ENCODE results near the gene CD28. TPM values are rescaled to one million over a fixed set of nuclear protein-coding genes. Genes with fewer than 3 reads are reported as not detected.

CD28 gene
- 100 to 1,000 TPM; 279 to 285 TPM for total RNA-seq

DNA sequence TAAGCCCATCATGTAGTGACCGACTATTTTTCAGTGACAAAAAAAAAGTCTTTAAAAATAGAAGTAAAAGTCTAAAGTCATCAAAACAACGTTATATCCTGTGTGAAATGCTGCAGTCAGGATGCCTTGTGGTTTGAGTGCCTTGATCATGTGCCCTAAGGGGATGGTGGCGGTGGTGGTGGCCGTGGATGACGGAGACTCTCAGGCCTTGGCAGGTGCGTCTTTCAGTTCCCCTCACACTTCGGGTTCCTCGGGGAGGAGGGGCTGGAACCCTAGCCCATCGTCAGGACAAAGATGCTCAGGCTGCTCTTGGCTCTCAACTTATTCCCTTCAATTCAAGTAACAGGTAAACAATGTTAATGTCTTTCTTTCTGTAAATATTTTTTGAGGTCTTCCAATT lies at the start of gene CD28:
CD28 (plus strand) TSS at position 237 of the 400 bp plus-strand sequence; CDS start at position 295, 58 bp downstream.
- Mint-ChIP-seq H3K4me1 (ENCODE audit: low read depth) (peaks cover 49% of the 10 kb centered on the region), H3K9me3 (peaks cover 15% of the 10 kb centered on the region), H3K4me3 (peak within 1 kb of the TSS; percentile 86), H3K36me3 (peaks cover 61% of the 10 kb centered on the region), H3K27ac (peak within 1 kb of the TSS; percentile 99), H3K27me3 (no peaks in the 10 kb centered on the region)
- intact Hi-C loops (cut with micrococcal nuclease): loop anchor here (1.0 to 5.0 kb wide), 3 partner anchors 12 to 224 kb away; partner anchors contain the start of gene RAPH1
- ChIA-PET POLR2A (interaction anchor here (0.7 to 11.1 kb wide), 27 partner anchors 9 to 237 kb away, joined by 3 to 196 read pairs (median 7); partner anchors contain the start of genes CTLA4 and ICOS), CTCF (interaction anchor here (0.7 to 3.0 kb wide), 8 partner anchors 9 to 109 kb away, joined by 3 to 16 read pairs (median 4); no protein-coding TSS in a partner anchor)
- peak; percentile 97 for DNase-seq

GRCh38 chr2:203659331-203660049 lies 46.9 kb upstream of the CD28 start:
- POLR2A ChIA-PET: no interaction called here
- Mint-ChIP-seq H3K4me1 (ENCODE audit: low read depth) (peaks cover 22% of the 10 kb centered on the region), H3K36me3 (no peaks in the 10 kb centered on the region), H3K27me3 (no peaks in the 10 kb centered on the region), H3K4me3 (no peak overlapping the region), H3K9me3 (no peaks in the 10 kb centered on the region), H3K27ac (no peak overlapping the region)
- DNase-seq: no peak
- intact Hi-C loops (cut with micrococcal nuclease): no loop called here
- CTCF ChIA-PET: no interaction called here

- no peaks in the 10 kb centered on the region for H3K9me3 Mint-ChIP-seq
- peaks cover 16% of the 10 kb centered on the region for H3K4me1 Mint-ChIP-seq (ENCODE audit: low read depth)
- H3K4me3 Mint-ChIP-seq: no peak overlapping the region
- ChIA-PET CTCF (no interaction called here), POLR2A (no interaction called here)
- no peak for DNase-seq
- H3K36me3 Mint-ChIP-seq: no peaks in the 10 kb centered on the region
- H3K27me3 Mint-ChIP-seq: no peaks in the 10 kb centered on the region
- no peak overlapping the region for H3K27ac Mint-ChIP-seq
- intact Hi-C loops (cut with micrococcal nuclease): no loop called here
These were observed 46.0 kb upstream of the CD28 start for GRCh38 chr2:203660465-203660864.

- Mint-ChIP-seq H3K9me3 (no peaks in the 10 kb centered on the region), H3K4me3 (no peak overlapping the region), H3K27me3 (no peaks in the 10 kb centered on the region), H3K36me3 (no peaks in the 10 kb centered on the region), H3K27ac (no peak overlapping the region), H3K4me1 (ENCODE audit: low read depth) (peaks cover 13% of the 10 kb centered on the region)
- intact Hi-C loops (cut with micrococcal nuclease): no loop called here
- CTCF ChIA-PET: no interaction called here
- POLR2A ChIA-PET: no interaction called here
- DNase-seq: no peak
These were observed 45.0 kb upstream of the CD28 start for GRCh38 chr2:203661279-203661908.

- H3K27ac Mint-ChIP-seq: no peak overlapping the region
These were observed 44.0 kb upstream of the CD28 start for GRCh38 chr2:203662487-203662886.

GRCh38 chr2:203662951-203663350 lies 43.5 kb upstream of the CD28 start:
- Mint-ChIP-seq H3K9me3 (no peaks in the 10 kb centered on the region), H3K27ac (no peak overlapping the region), H3K4me1 (ENCODE audit: low read depth) (peaks cover 8% of the 10 kb centered on the region), H3K4me3 (no peak overlapping the region), H3K36me3 (no peaks in the 10 kb centered on the region), H3K27me3 (no peaks in the 10 kb centered on the region)
- no peak for DNase-seq
- intact Hi-C loops (cut with micrococcal nuclease): no loop called here
- CTCF ChIA-PET: interaction anchor here (0.5 kb wide), 1 partner anchor 1052 kb away, joined by 7 read pairs; no protein-coding TSS in a partner anchor
- POLR2A ChIA-PET: no interaction called here

More at GRCh38 chr2:203662487-203662886, 44.0 kb upstream of the CD28 start:
- no peaks in the 10 kb centered on the region for H3K9me3 Mint-ChIP-seq
- no peak overlapping the region for H3K4me3 Mint-ChIP-seq
- intact Hi-C loops (cut with micrococcal nuclease): no loop called here
- no peaks in the 10 kb centered on the region for H3K36me3 Mint-ChIP-seq
- CTCF ChIA-PET: interaction anchor here (0.8 kb wide), 1 partner anchor 42 kb away, joined by 3 read pairs; no protein-coding TSS in a partner anchor
- POLR2A ChIA-PET: no interaction called here
- no peaks in the 10 kb centered on the region for H3K27me3 Mint-ChIP-seq
- no peak for DNase-seq
- H3K4me1 Mint-ChIP-seq (ENCODE audit: low read depth): peaks cover 8% of the 10 kb centered on the region

DNA sequence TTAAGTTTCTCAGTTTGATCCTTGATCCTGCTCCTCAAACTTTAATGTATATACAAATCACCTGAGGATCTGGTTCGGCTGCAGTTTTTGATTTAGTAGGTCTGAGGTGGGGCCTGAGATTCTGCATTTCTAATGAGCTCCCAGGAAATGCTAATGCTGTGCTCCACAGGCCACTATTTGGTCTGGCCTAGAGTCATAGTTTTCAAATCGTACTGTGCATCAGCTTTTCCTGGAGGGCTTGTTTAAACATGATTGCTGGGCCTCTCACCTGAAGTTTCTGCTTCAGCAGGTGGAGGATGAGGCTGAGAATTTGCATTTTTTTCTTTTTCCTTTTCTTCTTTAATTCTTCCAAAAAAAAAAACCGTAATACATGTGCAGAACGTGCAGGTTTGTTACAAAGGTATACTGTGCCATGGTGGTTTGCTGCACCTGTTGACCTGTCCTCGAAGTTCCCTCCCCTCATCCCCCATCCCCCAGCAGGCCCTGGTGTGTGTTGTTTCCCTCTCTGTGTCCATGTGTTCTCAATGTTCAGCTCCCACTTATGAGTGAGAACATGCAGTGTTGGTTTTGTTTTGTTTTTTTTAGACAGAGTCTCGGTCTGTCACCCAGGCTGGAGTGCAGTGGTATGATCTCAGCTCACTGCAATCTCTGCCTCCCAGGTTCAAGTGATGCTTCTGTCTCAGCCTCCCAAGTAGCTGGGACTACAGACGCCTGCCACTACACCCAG lies 42.2 kb upstream of the CD28 start:
- DNase-seq: no peak
- H3K4me3 Mint-ChIP-seq: no peak overlapping the region
- H3K9me3 Mint-ChIP-seq: no peaks in the 10 kb centered on the region
- intact Hi-C loops (cut with micrococcal nuclease): no loop called here
- peaks cover 8% of the 10 kb centered on the region for H3K4me1 Mint-ChIP-seq (ENCODE audit: low read depth)
- no peaks in the 10 kb centered on the region for H3K36me3 Mint-ChIP-seq
- no peaks in the 10 kb centered on the region for H3K27me3 Mint-ChIP-seq
- ChIA-PET CTCF (no interaction called here), POLR2A (no interaction called here)
- H3K27ac Mint-ChIP-seq: no peak overlapping the region

- H3K27ac Mint-ChIP-seq: no peak overlapping the region
- CTCF ChIA-PET: no interaction called here
These were observed 38.6 kb upstream of the CD28 start for GRCh38 chr2:203667838-203668237.

DNA sequence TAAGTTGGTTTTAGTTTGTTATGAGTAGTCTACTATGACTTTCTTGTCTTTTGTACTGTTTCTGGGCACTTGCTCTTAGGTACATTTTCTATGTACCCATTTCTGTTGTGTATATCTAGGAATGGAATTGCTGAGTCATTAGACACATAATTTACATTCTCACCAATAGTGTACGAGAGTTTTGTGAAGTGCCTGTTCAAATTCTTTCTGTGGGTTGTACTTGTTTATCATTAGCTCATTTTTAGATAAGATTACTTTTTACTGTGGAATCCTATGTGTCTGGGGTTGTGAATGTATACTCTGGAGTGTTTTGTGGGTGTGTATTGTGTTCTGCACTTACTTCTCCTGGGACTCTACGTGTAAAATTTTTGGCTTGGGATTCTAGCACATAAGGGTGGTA lies 36.6 kb upstream of the CD28 start:
- intact Hi-C loops (cut with micrococcal nuclease): no loop called here
- DNase-seq: no peak

More at GRCh38 chr2:203667838-203668237, 38.6 kb upstream of the CD28 start:
- no peaks in the 10 kb centered on the region for H3K9me3 Mint-ChIP-seq
- POLR2A ChIA-PET: no interaction called here
- no peak overlapping the region for H3K4me3 Mint-ChIP-seq
- H3K27me3 Mint-ChIP-seq: no peaks in the 10 kb centered on the region
- peaks cover 6% of the 10 kb centered on the region for H3K4me1 Mint-ChIP-seq (ENCODE audit: low read depth)
- H3K36me3 Mint-ChIP-seq: no peaks in the 10 kb centered on the region
- intact Hi-C loops (cut with micrococcal nuclease): no loop called here
- no peak for DNase-seq

DNA sequence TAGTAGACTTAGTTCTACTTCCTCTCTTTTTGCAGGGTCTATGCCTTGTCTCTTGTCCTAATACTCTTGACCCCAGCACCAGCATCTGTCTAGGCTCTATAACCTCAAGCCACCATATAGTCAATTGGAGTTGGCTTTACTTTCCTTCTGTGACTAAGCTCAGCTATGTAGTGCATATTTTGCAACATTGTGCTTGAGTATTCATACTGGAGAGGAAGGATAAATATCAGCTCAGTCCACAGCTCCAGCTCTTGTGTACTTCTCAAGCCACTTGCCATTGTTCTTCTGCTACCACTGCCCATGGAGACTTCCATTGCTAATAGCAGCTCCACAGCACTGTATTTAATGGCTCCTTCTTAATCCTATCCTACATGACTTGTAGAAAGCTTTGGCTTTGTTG lies 35.5 kb upstream of the CD28 start:
- H3K4me3 Mint-ChIP-seq: no peak overlapping the region
- intact Hi-C loops (cut with micrococcal nuclease): no loop called here
- POLR2A ChIA-PET: interaction anchor here (0.5 kb wide), 1 partner anchor 175 kb away, joined by 4 read pairs; no protein-coding TSS in a partner anchor
- CTCF ChIA-PET: no interaction called here
- H3K27ac Mint-ChIP-seq: peak overlapping the region; percentile 46
- H3K36me3 Mint-ChIP-seq: no peaks in the 10 kb centered on the region
- H3K9me3 Mint-ChIP-seq: peaks cover 3% of the 10 kb centered on the region
- no peak for DNase-seq
- no peaks in the 10 kb centered on the region for H3K27me3 Mint-ChIP-seq
- H3K4me1 Mint-ChIP-seq (ENCODE audit: low read depth): peaks cover 20% of the 10 kb centered on the region

More for the DNA sequence above, 36.6 kb upstream of the CD28 start:
- CTCF ChIA-PET: interaction anchor here (0.6 kb wide), 1 partner anchor 147 kb away, joined by 3 read pairs; no protein-coding TSS in a partner anchor
- Mint-ChIP-seq H3K4me1 (ENCODE audit: low read depth) (peaks cover 15% of the 10 kb centered on the region), H3K36me3 (no peaks in the 10 kb centered on the region), H3K4me3 (no peak overlapping the region), H3K9me3 (peaks cover 3% of the 10 kb centered on the region), H3K27ac (no peak overlapping the region), H3K27me3 (no peaks in the 10 kb centered on the region)
- POLR2A ChIA-PET: no interaction called here

- Mint-ChIP-seq H3K4me3 (no peak overlapping the region), H3K27me3 (no peaks in the 10 kb centered on the region), H3K4me1 (ENCODE audit: low read depth) (peaks cover 20% of the 10 kb centered on the region), H3K36me3 (no peaks in the 10 kb centered on the region), H3K27ac (no peak overlapping the region), H3K9me3 (peaks cover 3% of the 10 kb centered on the region)
- DNase-seq: no peak
- intact Hi-C loops (cut with micrococcal nuclease): no loop called here
- POLR2A ChIA-PET: no interaction called here
- CTCF ChIA-PET: interaction anchor here (0.6 kb wide), 1 partner anchor 25 kb away, joined by 3 read pairs; no protein-coding TSS in a partner anchor
These were observed 34.6 kb upstream of the CD28 start for GRCh38 chr2:203671876-203672275.

GRCh38 chr2:203672856-203673255 lies 33.6 kb upstream of the CD28 start:
- no peak for DNase-seq
- H3K36me3 Mint-ChIP-seq: no peaks in the 10 kb centered on the region
- H3K27ac Mint-ChIP-seq: no peak overlapping the region
- intact Hi-C loops (cut with micrococcal nuclease): no loop called here
- no peaks in the 10 kb centered on the region for H3K27me3 Mint-ChIP-seq
- POLR2A ChIA-PET: no interaction called here
- H3K4me3 Mint-ChIP-seq: no peak overlapping the region
- H3K4me1 Mint-ChIP-seq (ENCODE audit: low read depth): peaks cover 20% of the 10 kb centered on the region
- CTCF ChIA-PET: no interaction called here
- peaks cover 3% of the 10 kb centered on the region for H3K9me3 Mint-ChIP-seq

All from activated CD4-positive, alpha-beta memory T cell treated with anti-CD3 and anti-CD28 coated beads for 36 hours (primary cell).